SK-N-SH (cell line): ENCODE measurements around the gene MBP.

Experiments used
- CHD2 ChIP-seq: fragments of 150-350 bp; IDR thresholded peaks from 2 replicates; pipeline ENCODE4 v1.6.1; 2018; ENCODE audit warnings: low read length; ENCODE audit not compliant: partially characterized antibody
- FOSL2 ChIP-seq: IDR thresholded peaks from 2 replicates; pipeline ENCODE4 v1.4.0; 2012; ENCODE audit warnings: low read depth, mild to moderate bottlenecking, moderate library complexity, borderline replicate concordance
- GABPA ChIP-seq: IDR thresholded peaks from 2 replicates; pipeline ENCODE4 v1.4.0; 2012; ENCODE audit warnings: low read depth, mild to moderate bottlenecking
- NFIC ChIP-seq: IDR thresholded peaks from 2 replicates; pipeline ENCODE4 v1.4.0; 2012; ENCODE audit warnings: borderline replicate concordance
- POLR2AphosphoS5 ChIP-seq: IDR thresholded peaks from 2 replicates; pipeline ENCODE4 v1.6.1; 2012; ENCODE audit warnings: low read depth, low read length
- RAD21 ChIP-seq: IDR thresholded peaks from 2 replicates; pipeline ENCODE4 v1.6.1; 2012; ENCODE audit warnings: mild to moderate bottlenecking, low read length
- TCF12 ChIP-seq: IDR thresholded peaks from 2 replicates; pipeline ENCODE4 v1.4.0; 2012
- TF ChIP-seq, protein P1 (sequence below): fragments of 200-600 bp; sonication (generic); IDR thresholded peaks from 2 replicates; pipeline ENCODE4 v1.6.1; 2017; ENCODE audit warnings: antibody characterized with exemption, mild to moderate bottlenecking, moderate library complexity
- TF ChIP-seq, protein P2 (sequence below): fragments of 150-350 bp; IDR thresholded peaks from 2 replicates; pipeline ENCODE4 v1.6.1; 2017; ENCODE audit warnings: antibody characterized with exemption, low read length, low read depth, borderline replicate concordance
- TF ChIP-seq, protein P3 (sequence below): IDR thresholded peaks from 2 replicates; pipeline ENCODE4 v1.4.0; 2012; ENCODE audit warnings: low read depth, borderline replicate concordance

DNA sequence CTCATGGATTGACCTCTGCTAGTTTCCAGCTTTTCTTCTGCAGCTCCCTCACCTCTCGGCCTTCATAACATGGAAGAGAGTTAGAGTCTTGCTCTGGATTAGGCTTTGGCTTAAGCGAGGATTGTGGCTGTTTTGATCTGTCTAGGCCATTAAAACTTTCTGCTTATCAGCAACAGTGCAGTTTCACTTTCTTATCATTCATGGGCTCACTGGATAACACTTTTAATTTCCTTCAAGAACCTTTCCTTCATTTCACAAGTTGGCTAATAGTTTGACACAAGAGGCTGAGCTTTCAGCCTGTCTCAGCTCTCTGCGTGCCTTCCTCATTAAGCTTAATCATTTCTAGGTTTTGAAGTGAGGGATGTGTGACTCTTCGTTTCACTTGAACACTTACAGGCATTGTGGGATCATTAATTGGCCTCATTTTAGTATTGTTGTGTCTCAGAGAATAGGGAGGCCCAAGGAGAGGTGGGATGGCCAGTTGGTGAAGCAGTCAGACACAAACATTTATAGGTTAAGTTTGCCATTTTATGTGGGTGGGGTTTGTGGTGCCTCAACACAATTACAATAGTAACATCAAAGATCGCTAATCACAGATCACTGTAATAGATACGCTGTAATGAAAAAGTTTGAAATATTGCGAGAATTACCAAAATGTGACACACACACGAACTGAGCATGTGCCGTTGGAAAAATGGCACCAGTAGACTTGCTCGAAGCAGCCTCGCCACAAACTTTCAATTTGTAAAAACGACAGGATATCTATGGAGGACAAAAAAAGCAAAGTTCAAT, 180.9 kb downstream of the MBP start:
- TF ChIP-seq, protein P1, sequence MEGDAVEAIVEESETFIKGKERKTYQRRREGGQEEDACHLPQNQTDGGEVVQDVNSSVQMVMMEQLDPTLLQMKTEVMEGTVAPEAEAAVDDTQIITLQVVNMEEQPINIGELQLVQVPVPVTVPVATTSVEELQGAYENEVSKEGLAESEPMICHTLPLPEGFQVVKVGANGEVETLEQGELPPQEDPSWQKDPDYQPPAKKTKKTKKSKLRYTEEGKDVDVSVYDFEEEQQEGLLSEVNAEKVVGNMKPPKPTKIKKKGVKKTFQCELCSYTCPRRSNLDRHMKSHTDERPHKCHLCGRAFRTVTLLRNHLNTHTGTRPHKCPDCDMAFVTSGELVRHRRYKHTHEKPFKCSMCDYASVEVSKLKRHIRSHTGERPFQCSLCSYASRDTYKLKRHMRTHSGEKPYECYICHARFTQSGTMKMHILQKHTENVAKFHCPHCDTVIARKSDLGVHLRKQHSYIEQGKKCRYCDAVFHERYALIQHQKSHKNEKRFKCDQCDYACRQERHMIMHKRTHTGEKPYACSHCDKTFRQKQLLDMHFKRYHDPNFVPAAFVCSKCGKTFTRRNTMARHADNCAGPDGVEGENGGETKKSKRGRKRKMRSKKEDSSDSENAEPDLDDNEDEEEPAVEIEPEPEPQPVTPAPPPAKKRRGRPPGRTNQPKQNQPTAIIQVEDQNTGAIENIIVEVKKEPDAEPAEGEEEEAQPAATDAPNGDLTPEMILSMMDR: no peak
- TF ChIP-seq GABPA (no peak), CHD2 (no peak), NFIC (no peak), TCF12 (no peak), FOSL2 (no peak), POLR2AphosphoS5 (no peak), RAD21 (no peak)
- TF ChIP-seq, protein P2, sequence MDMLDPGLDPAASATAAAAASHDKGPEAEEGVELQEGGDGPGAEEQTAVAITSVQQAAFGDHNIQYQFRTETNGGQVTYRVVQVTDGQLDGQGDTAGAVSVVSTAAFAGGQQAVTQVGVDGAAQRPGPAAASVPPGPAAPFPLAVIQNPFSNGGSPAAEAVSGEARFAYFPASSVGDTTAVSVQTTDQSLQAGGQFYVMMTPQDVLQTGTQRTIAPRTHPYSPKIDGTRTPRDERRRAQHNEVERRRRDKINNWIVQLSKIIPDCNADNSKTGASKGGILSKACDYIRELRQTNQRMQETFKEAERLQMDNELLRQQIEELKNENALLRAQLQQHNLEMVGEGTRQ: no peak
- TF ChIP-seq, protein P3, sequence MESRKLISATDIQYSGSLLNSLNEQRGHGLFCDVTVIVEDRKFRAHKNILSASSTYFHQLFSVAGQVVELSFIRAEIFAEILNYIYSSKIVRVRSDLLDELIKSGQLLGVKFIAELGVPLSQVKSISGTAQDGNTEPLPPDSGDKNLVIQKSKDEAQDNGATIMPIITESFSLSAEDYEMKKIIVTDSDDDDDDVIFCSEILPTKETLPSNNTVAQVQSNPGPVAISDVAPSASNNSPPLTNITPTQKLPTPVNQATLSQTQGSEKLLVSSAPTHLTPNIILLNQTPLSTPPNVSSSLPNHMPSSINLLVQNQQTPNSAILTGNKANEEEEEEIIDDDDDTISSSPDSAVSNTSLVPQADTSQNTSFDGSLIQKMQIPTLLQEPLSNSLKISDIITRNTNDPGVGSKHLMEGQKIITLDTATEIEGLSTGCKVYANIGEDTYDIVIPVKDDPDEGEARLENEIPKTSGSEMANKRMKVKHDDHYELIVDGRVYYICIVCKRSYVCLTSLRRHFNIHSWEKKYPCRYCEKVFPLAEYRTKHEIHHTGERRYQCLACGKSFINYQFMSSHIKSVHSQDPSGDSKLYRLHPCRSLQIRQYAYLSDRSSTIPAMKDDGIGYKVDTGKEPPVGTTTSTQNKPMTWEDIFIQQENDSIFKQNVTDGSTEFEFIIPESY: no peak
